NCI-H524 (cell line): ENCODE results near the gene RBM34.
"Not testable (repeated sequence)": the region's sequence is repeated elsewhere in the genome, so short reads cannot be mapped to it uniquely, and the experiment has no call there.

ENCODE experiments used
- DNase-seq, 2 experiments: peaks; one replicate each; lab custom pipeline; 2025; lab: John Stamatoyannopoulos, UW

Gene RBM34

GRCh38 chr1:235092415-235092814, 68.6 kb downstream of the RBM34 start:
- DNase-seq = not testable (repeated sequence)

GRCh38 chr1:235092045-235092406, 69.0 kb downstream of the RBM34 start:
- DNase-seq = not testable (repeated sequence)

GRCh38 chr1:235091319-235092044, 69.6 kb downstream of the RBM34 start:
- DNase-seq = not testable (repeated sequence)

GRCh38 chr1:235090406-235091069, 70.5 kb downstream of the RBM34 start:
- DNase-seq = no peak

GRCh38 chr1:235088907-235089306, 72.1 kb downstream of the RBM34 start:
- DNase-seq = no peak

- DNase-seq = no peak
Measured at GRCh38 chr1:235088430-235088829, 72.6 kb downstream of the RBM34 start.

- DNase-seq = no peak
Measured at GRCh38 chr1:235087906-235088305, 73.1 kb downstream of the RBM34 start.

GRCh38 chr1:235085411-235086117, 75.5 kb downstream of the RBM34 start:
- DNase-seq = not testable (repeated sequence)
